HG03064 (cell line): Measurements from ENCODE around the gene ADAMTS14.

Experiments used
- ATAC-seq: cut with Tn5 transposase; IDR thresholded peaks from one replicate; pipeline ENCODE4 v1.9.1; 2021; ENCODE audit warnings: low read depth; ENCODE audit not compliant: unreplicated experiment

The ADAMTS14 gene

DNA sequence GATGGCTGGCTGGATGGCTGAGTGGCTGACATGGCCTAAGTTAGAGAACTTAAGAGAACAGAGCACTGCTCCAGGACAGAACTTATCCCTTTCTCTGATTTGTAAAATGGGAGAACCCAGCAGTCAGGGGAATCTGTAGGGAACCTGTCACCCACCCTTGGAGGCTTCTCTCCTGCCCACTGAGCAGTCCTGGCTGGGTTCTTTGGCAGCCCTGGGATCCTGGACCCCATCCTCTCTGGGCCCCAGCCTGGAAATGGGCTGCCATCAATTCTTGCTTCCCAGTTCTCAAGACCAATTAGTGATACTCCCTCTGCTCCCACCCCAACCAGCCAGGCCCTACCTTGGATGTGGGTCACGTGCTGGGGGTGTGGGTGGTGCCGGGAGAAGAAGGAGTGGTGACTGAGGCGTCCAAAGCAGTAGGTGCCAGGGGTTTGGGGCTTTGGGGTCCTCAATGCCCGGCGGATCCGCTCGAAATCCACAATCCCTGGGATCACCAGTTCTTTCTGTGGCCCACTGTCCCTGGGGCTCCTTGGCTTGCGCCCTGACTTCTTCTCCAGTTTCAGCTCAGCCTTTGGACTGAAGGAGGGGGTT is 109.2 kb downstream of the ADAMTS14 start:
- no peak for ATAC-seq

DNA sequence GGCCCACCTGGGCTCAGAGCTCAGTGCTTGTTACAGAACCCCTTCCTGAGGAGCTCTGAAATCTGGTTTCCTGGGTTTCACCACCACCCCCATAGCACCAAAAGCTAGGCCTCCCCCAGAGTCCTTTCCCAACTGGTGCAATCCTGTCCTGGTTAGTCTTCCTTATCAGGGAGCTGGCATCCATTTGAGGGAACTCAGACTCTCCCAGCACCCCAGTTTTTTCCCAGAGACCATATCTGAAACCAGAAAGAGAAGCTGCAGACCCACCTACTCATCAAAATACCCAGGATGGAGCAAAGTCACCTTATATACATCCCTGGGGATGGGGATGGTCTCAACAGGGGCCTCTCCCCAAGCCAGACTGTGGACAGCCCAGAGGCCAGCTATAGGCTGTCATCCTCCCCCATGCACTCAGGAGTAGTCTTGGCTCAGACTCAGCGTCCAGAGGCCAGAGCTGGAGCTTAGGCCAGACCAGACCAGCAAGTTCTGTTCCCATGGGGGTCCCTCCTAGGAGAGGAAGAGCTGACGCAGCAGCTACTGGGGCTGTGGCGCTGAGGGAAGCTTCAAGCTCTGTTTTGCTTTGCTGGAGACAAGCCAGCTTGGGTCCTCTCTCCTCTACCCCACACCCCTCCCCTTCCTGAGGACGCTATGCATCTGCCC is 109.9 kb downstream of the ADAMTS14 start:
- ATAC-seq: no peak

DNA sequence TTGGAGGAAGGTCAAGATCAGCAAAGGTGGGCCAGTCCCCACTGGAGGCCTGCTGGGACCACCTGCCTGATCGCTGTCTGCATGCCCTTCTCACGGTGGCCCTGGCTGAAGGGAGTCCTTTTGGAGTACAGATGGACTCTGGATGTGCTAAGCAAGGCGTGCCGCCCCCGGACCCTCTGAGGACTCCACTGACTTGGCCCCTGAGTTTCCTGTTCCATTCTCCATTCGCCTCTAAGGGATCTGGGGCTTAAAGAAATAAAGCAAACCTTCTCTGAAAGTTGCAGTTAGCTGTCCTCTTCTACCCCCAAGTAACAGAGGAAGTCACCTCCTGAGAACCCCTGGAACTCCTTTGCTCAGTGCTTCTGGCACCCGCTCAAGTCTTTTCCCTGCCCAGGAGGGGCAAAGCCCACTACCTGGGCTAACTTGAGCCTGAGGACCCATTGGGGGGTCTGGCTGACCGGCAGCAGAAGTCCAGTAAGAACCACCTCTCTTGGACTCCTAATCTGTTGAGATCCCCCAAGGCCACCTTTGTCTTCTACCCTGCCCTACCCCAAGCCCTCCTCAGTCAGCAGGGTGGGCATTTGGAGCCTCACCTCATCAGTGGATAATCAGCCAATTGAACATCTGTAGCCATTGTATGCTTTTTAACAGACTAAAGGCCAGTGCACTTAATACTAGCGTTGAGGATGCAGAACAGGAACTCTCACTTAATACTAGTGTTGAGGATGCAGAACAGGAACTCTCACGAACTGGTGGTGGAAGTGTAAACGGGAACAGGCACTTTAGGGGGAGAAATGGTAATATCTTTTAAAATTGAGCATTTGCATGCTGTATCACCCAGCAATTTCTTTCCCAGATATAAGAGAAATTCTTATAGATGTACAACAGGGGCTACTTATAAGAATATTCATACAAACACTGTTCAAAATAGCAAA is 110.7 kb downstream of the ADAMTS14 start:
- ATAC-seq: no peak

- ATAC-seq: no peak
These were observed 111.7 kb downstream of the ADAMTS14 start for GRCh38 chr10:70784016-70784415.

DNA sequence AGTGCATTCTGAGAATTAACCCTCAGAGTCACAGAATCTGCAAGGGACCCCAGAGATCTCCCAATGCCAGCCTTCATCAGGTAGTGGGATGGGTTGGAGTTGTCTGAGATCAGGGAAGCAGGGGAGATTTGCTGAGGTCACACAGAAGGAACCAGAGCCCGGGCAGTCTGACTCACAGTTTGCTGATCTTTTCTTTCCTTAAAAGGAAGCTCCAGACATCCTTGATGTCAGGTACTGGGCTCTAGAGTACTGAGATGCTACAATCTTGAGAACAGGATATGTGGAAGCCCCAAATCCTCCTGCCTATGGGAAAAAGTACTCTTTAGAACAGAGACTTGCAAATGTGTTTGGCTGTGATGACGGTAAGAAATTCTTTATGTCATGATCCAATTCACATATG is 112.2 kb downstream of the ADAMTS14 start:
- no peak for ATAC-seq

DNA sequence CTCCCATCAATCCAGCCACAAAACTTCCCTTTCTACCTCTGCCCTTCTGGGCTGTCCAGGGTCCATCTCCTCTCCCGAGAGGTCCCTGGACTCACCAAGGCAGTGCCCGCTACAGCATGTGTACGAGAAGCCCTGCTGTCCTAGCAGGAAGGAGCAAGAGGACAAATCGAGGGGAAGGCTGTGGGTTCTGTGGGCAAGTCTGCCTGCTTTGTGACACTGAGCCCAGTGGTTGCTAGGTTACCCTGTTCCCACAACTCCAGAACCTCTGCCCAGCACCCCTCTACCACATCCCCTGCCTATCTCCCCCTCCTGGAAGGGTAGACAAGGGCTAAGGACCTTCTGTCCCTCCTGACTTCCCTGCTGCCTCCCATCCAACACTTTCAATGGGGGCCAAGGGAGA is 112.9 kb downstream of the ADAMTS14 start, which contains the start of gene TBATA:
Gene TBATA (minus strand): TSS at position 188 of the 400 bp plus-strand sequence. CDS start 1,998 bp downstream, outside the sequence.
- no peak for ATAC-seq

- no peak for ATAC-seq
These were observed 114.6 kb downstream of the ADAMTS14 start for GRCh38 chr10:70786799-70787415.

DNA sequence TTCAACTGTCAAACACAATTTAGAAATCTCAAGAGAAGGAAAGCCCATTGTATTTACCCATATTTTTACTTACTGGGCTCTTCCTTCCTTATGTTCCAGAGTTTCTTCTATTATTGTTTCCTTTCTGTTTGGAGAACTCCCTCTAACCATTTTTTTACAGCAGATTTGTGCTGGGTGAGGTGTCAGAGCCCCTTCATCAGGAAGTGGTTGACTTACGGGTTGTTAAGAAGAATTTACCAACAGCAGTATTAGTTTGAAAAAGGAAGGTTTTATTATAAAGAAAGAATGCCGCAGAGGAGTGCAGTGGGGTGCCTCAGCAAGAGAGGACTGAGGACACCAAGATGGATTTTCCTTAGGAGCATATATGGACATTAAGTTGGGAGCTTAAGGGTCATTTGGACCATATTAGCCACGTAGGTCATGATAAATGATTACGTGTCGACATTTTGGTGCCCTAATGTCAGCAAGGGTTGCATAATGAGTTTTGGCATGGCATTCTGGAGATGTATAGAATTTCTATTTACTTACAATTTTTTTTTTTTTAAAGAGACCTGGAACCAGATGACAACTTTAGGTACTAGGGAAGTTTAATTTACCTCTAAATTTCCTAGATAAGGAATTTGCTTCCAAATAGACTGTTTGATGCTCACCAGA is 119.2 kb downstream of the ADAMTS14 start:
- ATAC-seq: no peak

GRCh38 chr10:70795613-70796012 is 123.3 kb downstream of the ADAMTS14 start:
- no peak for ATAC-seq

GRCh38 chr10:70797840-70798239 is 125.5 kb downstream of the ADAMTS14 start:
- ATAC-seq: no peak

- ATAC-seq: no peak
These were observed 126.8 kb downstream of the ADAMTS14 start for GRCh38 chr10:70799124-70799523.

GRCh38 chr10:70801854-70802253 is 129.5 kb downstream of the ADAMTS14 start:
- ATAC-seq: no peak

DNA sequence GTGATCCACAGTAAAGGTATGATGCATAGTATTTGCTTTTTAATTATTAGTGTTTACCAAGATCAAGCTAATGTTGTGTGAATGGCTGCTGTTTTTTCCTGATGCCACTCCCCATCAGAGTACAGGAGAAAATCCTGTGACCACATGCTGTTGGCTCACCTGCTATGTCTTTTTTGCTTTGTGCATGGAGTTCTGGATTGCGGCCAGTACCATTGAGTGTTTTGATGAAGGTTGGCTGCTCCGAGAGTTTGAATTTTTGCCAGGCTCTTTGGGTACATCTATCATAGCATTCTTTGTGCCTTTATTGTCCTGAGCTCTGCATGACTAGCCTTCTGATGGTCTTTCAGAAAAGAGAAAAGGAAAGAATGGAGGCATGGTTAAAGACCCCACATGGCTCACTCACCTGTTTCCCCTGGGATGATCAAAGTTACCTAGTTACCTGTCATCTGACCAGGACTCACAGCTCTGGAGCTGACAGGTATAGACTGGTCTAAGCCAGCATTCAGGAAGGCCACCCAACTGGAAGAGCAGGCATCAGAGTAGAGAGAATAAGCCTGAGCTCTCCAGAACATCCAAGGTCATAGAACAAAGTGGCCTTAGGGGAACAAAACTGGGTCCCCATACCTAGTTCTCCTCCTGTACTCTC is 131.6 kb downstream of the ADAMTS14 start:
- no peak for ATAC-seq

DNA sequence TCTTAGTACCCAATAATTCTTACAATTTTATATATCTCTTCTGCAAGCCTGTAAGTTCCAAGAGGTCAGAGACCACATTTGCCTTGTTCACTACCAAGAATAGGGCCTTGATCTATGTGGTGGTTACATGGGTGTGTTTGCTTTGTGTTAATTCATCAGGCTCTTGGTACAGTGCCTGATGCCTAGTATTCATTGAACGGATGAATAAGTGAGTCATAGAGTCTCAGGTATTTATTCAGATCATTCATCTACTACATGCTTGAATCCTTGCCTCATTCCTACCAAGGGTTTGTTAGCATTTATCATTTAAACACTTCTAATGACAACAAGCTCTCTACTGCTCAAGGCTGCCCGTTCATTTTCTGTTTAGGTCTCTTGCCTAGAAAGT is 132.1 kb downstream of the ADAMTS14 start:
- no peak for ATAC-seq

- ATAC-seq: no peak
These were observed 133.4 kb downstream of the ADAMTS14 start for GRCh38 chr10:70805619-70806215.

DNA sequence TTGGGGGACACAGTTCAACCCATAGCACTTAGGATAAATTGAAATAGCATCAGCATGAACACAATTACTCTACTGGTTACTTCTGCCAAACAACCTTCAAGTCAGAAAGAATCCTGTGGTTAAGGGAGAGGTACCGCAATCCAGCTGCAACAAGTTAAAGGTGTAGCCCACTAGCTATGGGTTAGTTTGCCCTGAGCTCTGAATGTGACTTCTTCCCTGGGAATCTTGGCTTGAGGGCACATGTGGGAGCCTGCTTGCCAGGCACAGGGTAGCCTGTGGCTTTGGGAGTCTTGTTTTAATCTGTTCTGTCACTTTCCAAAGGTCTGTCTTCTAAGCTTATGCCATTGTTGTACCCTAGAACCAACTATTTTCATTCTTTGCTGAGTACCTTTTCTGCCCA is 134.5 kb downstream of the ADAMTS14 start:
- ATAC-seq: no peak

DNA sequence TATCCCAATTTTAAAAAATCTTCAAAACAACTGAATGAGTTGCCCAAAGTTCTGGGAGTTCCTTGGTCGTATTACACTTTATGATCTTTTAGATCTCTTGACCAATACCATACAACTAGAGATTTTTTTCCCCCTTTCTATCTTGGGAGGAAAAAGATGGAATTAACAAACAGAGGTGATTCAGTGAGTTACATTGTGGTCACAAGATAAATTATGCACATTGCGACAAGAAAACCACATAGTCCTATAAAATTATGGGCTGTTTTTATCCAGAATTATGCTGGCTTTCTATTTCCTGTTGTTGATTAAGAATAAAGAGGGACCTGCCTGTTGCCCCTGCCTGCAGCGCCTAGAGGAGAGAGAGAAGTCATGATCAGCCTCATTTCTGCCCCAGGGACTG is 135.2 kb downstream of the ADAMTS14 start:
- ATAC-seq: no peak

GRCh38 chr10:70809011-70809611 is 136.8 kb downstream of the ADAMTS14 start:
- ATAC-seq: no peak

- ATAC-seq: no peak
These were observed 137.4 kb downstream of the ADAMTS14 start for GRCh38 chr10:70809726-70810125.
